ENCODE results near the gene BCL2L14. TPM values are rescaled to one million over a fixed set of nuclear protein-coding genes. Genes with fewer than 3 reads are reported as not detected.
A peak's percentile ranks its signal among the peaks of the same experiment; 100 is the strongest.

BCL2L14 gene
- total and polyA plus RNA-seq, 2 of the 13 experiments (the other 11 are each of a cell fraction or from before 2014, with no cell fraction given) = 0.11 TPM; not detected in 1

- TF ChIP-seq HINFP (CRISPR knock-in tag; IDR thresholded peaks at IDR 0.05; ENCODE audit: low read depth) = no peak
- TF ChIP-seq FOXO4 (CRISPR knock-in tag; conservative IDR thresholded peaks at IDR 0.05) = no peak
- no peak for TF ChIP-seq ZNF44 (CRISPR knock-in tag; IDR thresholded peaks at IDR 0.05)
- no peak for TF ChIP-seq HNF4G (IDR thresholded peaks at IDR 0.05; ENCODE audit: borderline replicate concordance, low read depth, low read length)
- no peak for TF ChIP-seq HNF4G (CRISPR knock-in tag; IDR thresholded peaks at IDR 0.05; ENCODE audit: borderline replicate concordance, low read depth)
- TF ChIP-seq HNRNPH1 (optimal IDR thresholded peaks at IDR 0.05; ENCODE audit: low read depth, low read length) = no peak
- no peak for TF ChIP-seq EED (CRISPR knock-in tag; IDR thresholded peaks at IDR 0.05)
- TF ChIP-seq E2F1 (CRISPR knock-in tag; IDR thresholded peaks at IDR 0.05) = no peak
- TF ChIP-seq ISX (CRISPR knock-in tag; conservative IDR thresholded peaks at IDR 0.05) = no peak
- no peak for TF ChIP-seq STAT6 (CRISPR knock-in tag; IDR thresholded peaks at IDR 0.05; ENCODE audit: borderline replicate concordance)
- TF ChIP-seq ZNF788 (CRISPR knock-in tag; IDR thresholded peaks at IDR 0.05; ENCODE audit: borderline replicate concordance) = no peak
- no peak for TF ChIP-seq ZSCAN20 (CRISPR knock-in tag; IDR thresholded peaks at IDR 0.05; ENCODE audit: borderline replicate concordance)
- TF ChIP-seq ZNF781 (CRISPR knock-in tag; IDR thresholded peaks at IDR 0.05; ENCODE audit: borderline replicate concordance, not compliant biosample characterization) = no peak
- TF ChIP-seq ZNF644 (CRISPR knock-in tag; IDR thresholded peaks at IDR 0.05; ENCODE audit: low read depth) = no peak
- peak; percentile 81 for TF ChIP-seq TEAD3 (CRISPR knock-in tag; optimal IDR thresholded peaks at IDR 0.05; ENCODE audit: borderline replicate concordance)
- TF ChIP-seq PPARG (CRISPR knock-in tag; conservative IDR thresholded peaks at IDR 0.05) = no peak
- no peak for TF ChIP-seq ELF1 (CRISPR knock-in tag; IDR thresholded peaks at IDR 0.05)
- TF ChIP-seq REXO4 (CRISPR knock-in tag; IDR thresholded peaks at IDR 0.05; ENCODE audit: borderline replicate concordance) = no peak
- no peak for TF ChIP-seq RAD21 (CRISPR knock-in tag; IDR thresholded peaks at IDR 0.05)
- no peak for TF ChIP-seq ZBTB10 (CRISPR knock-in tag; IDR thresholded peaks at IDR 0.05; ENCODE audit: borderline replicate concordance)
- no peak for TF ChIP-seq NR2F2 (IDR thresholded peaks at IDR 0.05; ENCODE audit: borderline replicate concordance, low read depth)
- peak; percentile 68; the same call in 1 of the 2 replicates for TF ChIP-seq GATA4 (IDR thresholded peaks at IDR 0.05; ENCODE audit: borderline replicate concordance, low read depth)
Observed at GRCh38 chr12:12095021-12095420, 24.3 kb downstream of the BCL2L14 start (continued).
